RWPE1 (cell line): Measurements from ENCODE around the gene COL15A1.

ENCODE experiments used
- CTCF ChIA-PET: fragments of 350-600 bp; sonication (Branson Sonifier 250); formaldehyde crosslinking; extraction: SDS; loops from one replicate; lab custom pipeline; 2021; lab: Yijun Ruan, JAX
- POLR2A ChIA-PET: fragments of 400-600 bp; formaldehyde crosslinking; extraction: SDS; loops from one replicate; lab custom pipeline; 2020; ENCODE audit warnings: antibody characterized with exemption; ENCODE audit not compliant: low non-redundant PET; lab: Yijun Ruan, JAX
- DNase-seq: peaks from one replicate; pipeline ENCODE4 v3.0.0; 2012; ENCODE audit warnings: low spot score
- H3K27ac ChIP-seq: fragments of 450-650 bp; 2 replicates; pipeline ENCODE4 v1.5.1; 2017
- CTCF ChIP-seq: fragments of 450-650 bp; conservative IDR thresholded peaks from 2 replicates; pipeline ENCODE4 v1.5.1; 2017; ENCODE audit warnings: low read depth, mild to moderate bottlenecking

The COL15A1 gene

GRCh38 chr9:98999152-98999525 is 55.4 kb downstream of the COL15A1 start:
- CTCF ChIA-PET = interaction anchor here (0.8 to 6.6 kb wide), 7 partner anchors 10 to 151 kb away, joined by 3 to 66 read pairs (median 5); no protein-coding TSS in a partner anchor
- no peak for DNase-seq
- POLR2A ChIA-PET = no interaction called here
- no peak overlapping the region for H3K27ac ChIP-seq
- TF ChIP-seq CTCF = peak; percentile 44

- peak; percentile 52 for DNase-seq
- peak; percentile 76 for TF ChIP-seq CTCF
- CTCF ChIA-PET = interaction anchor here (0.6 to 6.6 kb wide), 8 partner anchors 14 to 419 kb away, joined by 3 to 66 read pairs (median 4); no protein-coding TSS in a partner anchor
- POLR2A ChIA-PET = no interaction called here
- H3K27ac ChIP-seq = no peak overlapping the region
Observed at GRCh38 chr9:99000476-99001395, 57.0 kb downstream of the COL15A1 start.

- no peak for DNase-seq
- no peak for TF ChIP-seq CTCF
- ChIA-PET POLR2A (no interaction called here), CTCF (interaction anchor here (1.3 to 6.6 kb wide), 2 partner anchors 83 to 138 kb away, joined by 5 to 66 read pairs; no protein-coding TSS in a partner anchor)
- H3K27ac ChIP-seq = no peak overlapping the region
Observed at GRCh38 chr9:99001892-99002291, 58.2 kb downstream of the COL15A1 start.

- ChIA-PET CTCF (interaction anchor here (0.7 to 6.6 kb wide), 3 partner anchors 27 to 154 kb away, joined by 5 to 66 read pairs (median 6); no protein-coding TSS in a partner anchor), POLR2A (no interaction called here)
- DNase-seq = no peak
- no peak overlapping the region for H3K27ac ChIP-seq
- no peak for TF ChIP-seq CTCF
Observed at GRCh38 chr9:99002706-99003105, 59.0 kb downstream of the COL15A1 start.

GRCh38 chr9:99003308-99003707 is 59.6 kb downstream of the COL15A1 start:
- TF ChIP-seq CTCF = no peak
- no peak overlapping the region for H3K27ac ChIP-seq
- CTCF ChIA-PET = interaction anchor here (0.7 to 6.6 kb wide), 3 partner anchors 28 to 154 kb away, joined by 5 to 66 read pairs (median 6); no protein-coding TSS in a partner anchor
- DNase-seq = no peak
- POLR2A ChIA-PET = no interaction called here

- ChIA-PET CTCF (no interaction called here), POLR2A (no interaction called here)
- no peak overlapping the region for H3K27ac ChIP-seq
- no peak for DNase-seq
- no peak for TF ChIP-seq CTCF
Observed at GRCh38 chr9:99004115-99004514, 60.4 kb downstream of the COL15A1 start.
